GM21381 (cell line): ENCODE results near the gene SLC35F4.
"Not testable (repeated sequence)": the region's sequence is repeated elsewhere in the genome, so short reads cannot be mapped to it uniquely, and the experiment has no call there.

Source experiments
- ATAC-seq: cut with Tn5 transposase; IDR thresholded peaks from one replicate; pipeline ENCODE4 v1.9.1; 2021; ENCODE audit warnings: mild to moderate bottlenecking, moderate library complexity; ENCODE audit not compliant: unreplicated experiment

The SLC35F4 gene

GRCh38 chr14:57729208-57730187 lies 136.4 kb downstream of the SLC35F4 start:
- no peak for ATAC-seq

- ATAC-seq: no peak
Measured at GRCh38 chr14:57725399-57726077, 140.4 kb downstream of the SLC35F4 start.

- not testable (repeated sequence) for ATAC-seq
Measured at GRCh38 chr14:57722141-57722540, 143.8 kb downstream of the SLC35F4 start.

GRCh38 chr14:57714487-57714931 lies 151.4 kb downstream of the SLC35F4 start:
- ATAC-seq: no peak

GRCh38 chr14:57712698-57713097 lies 153.2 kb downstream of the SLC35F4 start:
- ATAC-seq: no peak

GRCh38 chr14:57712102-57712501 lies 153.8 kb downstream of the SLC35F4 start:
- ATAC-seq: no peak

- ATAC-seq: no peak
Measured at GRCh38 chr14:57709909-57710308, 156.0 kb downstream of the SLC35F4 start.

- not testable (repeated sequence) for ATAC-seq
Measured at GRCh38 chr14:57709086-57709485, 156.8 kb downstream of the SLC35F4 start.

GRCh38 chr14:57707219-57707618 lies 158.7 kb downstream of the SLC35F4 start:
- ATAC-seq: no peak

- ATAC-seq: no peak
Measured at GRCh38 chr14:57704763-57705162, 161.1 kb downstream of the SLC35F4 start.

GRCh38 chr14:57699947-57700346 lies 165.9 kb downstream of the SLC35F4 start:
- no peak for ATAC-seq

- ATAC-seq: no peak
Measured at GRCh38 chr14:57692671-57693070, 173.2 kb downstream of the SLC35F4 start.

- ATAC-seq: no peak
Measured at GRCh38 chr14:57687416-57687815, 178.5 kb downstream of the SLC35F4 start.

GRCh38 chr14:57686304-57686703 lies 179.6 kb downstream of the SLC35F4 start:
- no peak for ATAC-seq

- no peak for ATAC-seq
Measured at GRCh38 chr14:57671021-57671420, 194.9 kb downstream of the SLC35F4 start.

- no peak for ATAC-seq
Measured at GRCh38 chr14:57660208-57660607, 205.7 kb downstream of the SLC35F4 start.

GRCh38 chr14:57659052-57659451 lies 206.8 kb downstream of the SLC35F4 start:
- ATAC-seq: no peak

- ATAC-seq: no peak
Measured at GRCh38 chr14:57657487-57657886, 208.4 kb downstream of the SLC35F4 start.

GRCh38 chr14:57656853-57657252 lies 209.0 kb downstream of the SLC35F4 start:
- ATAC-seq: no peak

- ATAC-seq: no peak
Measured at GRCh38 chr14:57652769-57653168, 213.1 kb downstream of the SLC35F4 start.

GRCh38 chr14:57641776-57642175 lies 224.1 kb downstream of the SLC35F4 start:
- ATAC-seq: no peak

- ATAC-seq: no peak
Measured at GRCh38 chr14:57640036-57640435, 225.9 kb downstream of the SLC35F4 start.
